ENCODE results near the gene NEURL1.
A peak's percentile ranks its signal among the peaks of the same experiment; 100 is the strongest.

Gene NEURL1

DNA sequence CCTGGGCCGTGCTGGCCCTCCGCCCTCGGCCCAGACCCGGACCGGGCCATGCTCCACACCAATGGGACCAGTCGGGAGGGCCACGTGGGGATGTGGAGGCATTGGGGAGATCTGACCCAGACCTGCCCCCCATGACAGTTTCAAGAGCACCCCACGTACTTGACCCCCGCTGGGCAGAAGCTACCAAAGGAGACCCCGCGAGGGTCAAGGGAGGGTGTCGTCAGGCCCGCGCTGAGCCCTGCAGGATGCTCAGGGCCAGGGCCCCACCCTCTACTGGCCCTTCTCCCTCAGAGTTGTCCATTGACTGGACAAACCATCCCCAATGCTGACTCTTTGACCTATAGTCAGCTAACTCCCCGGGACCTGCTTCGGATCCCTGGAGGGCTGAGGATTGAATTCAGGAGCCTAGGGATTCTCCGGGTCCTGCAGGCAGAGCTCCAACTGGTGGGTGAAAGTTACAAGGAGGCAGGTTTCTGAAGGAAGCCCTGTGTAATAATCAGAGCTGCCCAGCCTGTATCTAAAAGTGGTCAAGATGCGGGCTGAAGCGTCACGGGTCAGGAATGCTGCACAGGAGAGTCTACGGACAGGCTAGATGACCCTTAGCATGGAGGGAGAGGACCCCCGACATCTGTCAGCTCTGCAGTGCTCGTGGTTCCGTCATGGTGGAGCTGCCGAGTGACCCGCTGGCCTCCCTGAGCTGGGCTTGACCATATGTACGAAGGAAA lies 40.8 kb upstream of the NEURL1 start:
- peaks cover 8% of the 10 kb centered on the region for H3K4me1 ChIP-seq (ENCODE audit: control insufficient read depth, insufficient read depth, low read length)
- no peak overlapping the region for H3K9ac ChIP-seq (ENCODE audit: low read depth, low read length)
- peak overlapping the region; percentile 39 for H3K4me3 ChIP-seq (ENCODE audit: low read depth, low read length)

DNA sequence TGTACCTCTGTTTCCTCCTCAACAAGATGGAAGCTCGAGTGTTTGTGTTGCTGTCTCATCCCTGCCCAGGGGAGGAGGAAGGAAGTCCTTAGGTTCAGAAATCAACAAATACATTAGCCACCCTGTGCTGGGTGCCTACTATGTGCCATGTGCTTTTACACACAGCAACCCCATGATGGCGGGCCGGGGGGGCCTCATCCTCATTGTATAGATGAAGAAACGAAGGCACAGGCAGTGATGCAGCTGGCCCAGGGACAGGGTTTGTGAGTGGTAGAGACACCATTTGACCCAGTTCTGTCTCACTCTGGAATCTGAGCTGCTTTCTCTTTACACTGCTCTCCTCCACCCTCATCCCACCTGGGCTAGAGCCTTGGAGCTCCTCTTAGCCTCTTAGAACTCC lies 39.5 kb upstream of the NEURL1 start:
- Histone ChIP-seq H3K4me1 (ENCODE audit: control insufficient read depth, insufficient read depth, low read length) (peaks cover 8% of the 10 kb centered on the region), H3K9me3 (ENCODE audit: control insufficient read depth, insufficient read depth, low read length) (no peaks in the 10 kb centered on the region), H3K9ac (ENCODE audit: low read depth, low read length) (no peak overlapping the region)

More for the DNA sequence above, 40.8 kb upstream of the NEURL1 start:
- Histone ChIP-seq H3K36me3 (ENCODE audit: control insufficient read depth, insufficient read depth, low read length) (no peaks in the 10 kb centered on the region), H3K9me3 (ENCODE audit: control insufficient read depth, insufficient read depth, low read length) (no peaks in the 10 kb centered on the region), H3K27me3 (ENCODE audit: control insufficient read depth, insufficient read depth, low read length) (no peaks in the 10 kb centered on the region)

DNA sequence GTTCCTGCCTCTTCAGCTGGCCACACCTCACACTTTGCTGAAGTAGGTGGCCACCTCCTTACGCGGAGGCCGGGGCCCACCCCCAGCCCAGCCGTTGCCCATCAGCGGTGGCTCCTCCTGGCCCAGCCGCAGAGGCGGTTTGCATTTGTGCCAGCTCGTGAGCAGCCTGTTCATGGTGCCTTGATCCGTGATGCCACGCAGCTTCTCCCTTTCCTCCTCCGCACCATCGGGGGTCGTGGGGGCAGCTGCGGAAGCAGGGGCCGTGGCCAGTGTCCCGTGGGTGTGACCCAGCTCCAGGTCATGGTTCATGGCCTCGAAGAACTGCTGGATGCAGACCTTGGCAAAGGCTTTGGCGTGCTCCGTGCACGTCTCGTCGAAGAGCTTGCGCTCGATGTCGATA lies 38.3 kb upstream of the NEURL1 start:
- Histone ChIP-seq H3K36me3 (ENCODE audit: control insufficient read depth, insufficient read depth, low read length) (no peaks in the 10 kb centered on the region), H3K4me1 (ENCODE audit: control insufficient read depth, insufficient read depth, low read length) (peaks cover 11% of the 10 kb centered on the region), H3K4me3 (ENCODE audit: low read depth, low read length) (no peak overlapping the region), H3K9ac (ENCODE audit: low read depth, low read length) (no peak overlapping the region), H3K9me3 (ENCODE audit: control insufficient read depth, insufficient read depth, low read length) (no peaks in the 10 kb centered on the region), H3K27me3 (ENCODE audit: control insufficient read depth, insufficient read depth, low read length) (no peaks in the 10 kb centered on the region)

More for the DNA sequence above, 39.5 kb upstream of the NEURL1 start:
- Histone ChIP-seq H3K27me3 (ENCODE audit: control insufficient read depth, insufficient read depth, low read length) (no peaks in the 10 kb centered on the region), H3K36me3 (ENCODE audit: control insufficient read depth, insufficient read depth, low read length) (no peaks in the 10 kb centered on the region), H3K4me3 (ENCODE audit: low read depth, low read length) (no peak overlapping the region)

DNA sequence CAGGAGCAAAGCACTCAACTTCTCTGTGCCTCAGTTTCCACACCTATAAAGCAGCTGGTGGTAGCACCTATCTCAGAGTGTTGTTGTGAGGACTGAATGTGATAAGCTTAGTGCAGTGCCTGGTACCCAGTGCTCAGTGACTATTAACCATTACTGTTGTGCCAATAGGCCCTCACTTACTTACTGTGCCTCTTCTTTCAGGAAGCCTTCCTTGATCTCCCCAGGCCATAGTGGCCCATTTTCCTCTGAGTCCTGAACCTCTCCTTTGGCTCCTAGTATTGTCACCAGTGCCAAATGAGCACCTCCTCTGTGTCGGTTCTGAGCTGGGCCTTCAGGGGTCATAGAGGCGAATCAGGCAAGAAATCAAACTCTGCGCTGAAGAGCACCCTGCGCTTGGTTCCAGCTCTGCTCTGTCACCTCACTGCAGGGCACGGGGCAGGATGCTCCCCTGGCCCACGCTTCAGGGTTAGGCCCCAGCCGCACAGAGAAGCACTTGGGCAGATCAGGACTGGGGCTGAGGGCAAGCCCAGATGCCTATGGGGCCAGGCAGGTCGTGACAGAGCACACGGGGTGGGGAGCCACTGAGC lies 37.3 kb upstream of the NEURL1 start:
- no peaks in the 10 kb centered on the region for H3K27me3 ChIP-seq (ENCODE audit: control insufficient read depth, insufficient read depth, low read length)
- H3K4me3 ChIP-seq (ENCODE audit: low read depth, low read length) = no peak overlapping the region
- H3K9me3 ChIP-seq (ENCODE audit: control insufficient read depth, insufficient read depth, low read length) = no peaks in the 10 kb centered on the region
- H3K9ac ChIP-seq (ENCODE audit: low read depth, low read length) = no peak overlapping the region
- no peaks in the 10 kb centered on the region for H3K36me3 ChIP-seq (ENCODE audit: control insufficient read depth, insufficient read depth, low read length)
- peaks cover 9% of the 10 kb centered on the region for H3K4me1 ChIP-seq (ENCODE audit: control insufficient read depth, insufficient read depth, low read length)

DNA sequence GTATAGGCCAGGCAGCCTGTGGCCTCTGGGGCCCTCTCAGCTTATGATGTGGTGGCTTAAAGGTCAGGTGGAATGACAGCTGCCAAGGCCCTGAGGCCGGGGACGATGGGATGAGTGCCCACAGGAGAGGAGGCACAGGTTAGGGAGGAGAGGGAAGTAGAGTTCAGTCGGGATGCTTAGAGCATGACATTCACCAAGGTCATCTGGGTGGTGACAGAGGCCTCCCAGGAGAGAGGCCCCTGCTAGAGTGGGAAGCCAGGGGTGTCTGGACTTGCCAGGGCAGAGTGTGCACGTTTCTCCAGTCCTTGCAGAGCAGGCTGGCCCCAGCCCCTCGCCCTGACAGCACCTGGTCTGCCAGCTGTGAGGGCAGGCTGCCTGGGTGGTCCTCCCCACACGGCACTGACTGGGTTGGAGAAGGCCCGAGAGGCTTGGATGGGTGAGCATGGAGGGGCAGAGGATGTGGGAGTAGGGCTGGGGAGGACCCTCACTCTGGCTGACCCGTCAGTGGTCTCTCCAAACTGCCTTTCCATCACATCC lies 36.3 kb upstream of the NEURL1 start:
- H3K9ac ChIP-seq (ENCODE audit: low read depth, low read length) = no peak overlapping the region
- no peaks in the 10 kb centered on the region for H3K27me3 ChIP-seq (ENCODE audit: control insufficient read depth, insufficient read depth, low read length)
- peaks cover 7% of the 10 kb centered on the region for H3K4me1 ChIP-seq (ENCODE audit: control insufficient read depth, insufficient read depth, low read length)
- H3K36me3 ChIP-seq (ENCODE audit: control insufficient read depth, insufficient read depth, low read length) = no peaks in the 10 kb centered on the region
- H3K9me3 ChIP-seq (ENCODE audit: control insufficient read depth, insufficient read depth, low read length) = no peaks in the 10 kb centered on the region
- H3K4me3 ChIP-seq (ENCODE audit: low read depth, low read length) = no peak overlapping the region

DNA sequence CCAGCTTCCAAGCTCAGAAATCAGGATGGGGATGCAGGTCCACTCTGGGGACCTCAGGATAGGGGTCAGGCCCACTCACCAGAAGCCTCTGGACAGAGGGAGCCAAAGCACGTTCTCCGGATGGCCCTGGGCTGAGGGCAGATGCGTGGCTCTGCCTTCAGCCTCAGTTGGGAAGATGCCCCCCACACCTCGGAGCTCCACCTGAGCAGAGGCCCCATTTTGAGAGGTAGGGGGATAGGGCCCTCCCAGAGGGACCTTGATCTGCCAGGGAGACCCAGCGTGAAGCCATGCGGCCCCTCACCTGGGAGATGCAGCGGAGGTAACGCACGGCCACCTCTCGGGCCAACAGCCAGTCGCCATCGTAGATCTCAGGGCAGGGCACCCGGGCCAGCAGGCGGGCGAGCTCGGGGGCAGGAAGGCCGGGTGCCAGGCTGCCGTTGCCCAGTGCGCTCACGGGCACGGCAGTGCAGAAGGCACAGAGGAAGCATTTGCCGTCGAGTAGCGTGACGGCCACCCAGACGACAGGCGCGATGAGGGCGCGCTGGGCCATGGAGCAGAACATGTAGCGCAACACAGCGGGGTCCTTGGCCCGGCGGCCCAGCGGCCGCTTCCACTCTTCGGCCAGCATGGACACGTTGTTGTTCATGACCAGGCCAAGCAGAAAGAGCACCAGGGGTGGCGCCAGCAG lies 35.5 kb upstream of the NEURL1 start:
- no peaks in the 10 kb centered on the region for H3K36me3 ChIP-seq (ENCODE audit: control insufficient read depth, insufficient read depth, low read length)
- peaks cover 3% of the 10 kb centered on the region for H3K4me1 ChIP-seq (ENCODE audit: control insufficient read depth, insufficient read depth, low read length)
- no peaks in the 10 kb centered on the region for H3K9me3 ChIP-seq (ENCODE audit: control insufficient read depth, insufficient read depth, low read length)
- H3K27me3 ChIP-seq (ENCODE audit: control insufficient read depth, insufficient read depth, low read length) = no peaks in the 10 kb centered on the region
- no peak overlapping the region for H3K9ac ChIP-seq (ENCODE audit: low read depth, low read length)
- no peak overlapping the region for H3K4me3 ChIP-seq (ENCODE audit: low read depth, low read length)

DNA sequence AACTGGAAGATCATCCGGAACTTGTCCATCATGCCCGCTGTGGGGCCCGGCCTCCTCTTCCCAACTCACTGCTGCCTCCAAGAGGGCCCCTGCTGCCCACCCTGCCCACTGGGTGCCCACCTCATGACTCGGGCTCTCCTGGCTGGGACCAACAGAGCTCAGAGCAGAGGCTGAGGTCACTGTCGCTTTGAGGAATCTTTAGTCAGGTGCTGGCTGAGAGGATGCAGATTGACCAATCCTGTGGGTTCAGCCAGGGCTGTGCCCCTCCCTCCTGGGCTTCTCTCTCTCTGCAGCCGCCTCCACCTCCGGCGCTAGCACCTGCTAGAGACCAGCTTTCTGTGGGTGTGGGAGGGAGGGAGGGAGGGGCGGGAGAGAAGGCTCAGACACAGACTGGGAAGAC lies 34.8 kb upstream of the NEURL1 start, which contains the start of gene CALHM1:
TSS of gene CALHM1 (minus strand) at position 181 of the 400 bp plus-strand sequence. CDS start at position 32, 149 bp downstream.
- peaks cover 3% of the 10 kb centered on the region for H3K4me1 ChIP-seq (ENCODE audit: control insufficient read depth, insufficient read depth, low read length)
- no peaks in the 10 kb centered on the region for H3K27me3 ChIP-seq (ENCODE audit: control insufficient read depth, insufficient read depth, low read length)
- no peak within 1 kb of the TSS for H3K4me3 ChIP-seq (ENCODE audit: low read depth, low read length)
- no peaks in the 10 kb centered on the region for H3K36me3 ChIP-seq (ENCODE audit: control insufficient read depth, insufficient read depth, low read length)
- no peak within 1 kb of the TSS for H3K9ac ChIP-seq (ENCODE audit: low read depth, low read length)
- no peaks in the 10 kb centered on the region for H3K9me3 ChIP-seq (ENCODE audit: control insufficient read depth, insufficient read depth, low read length)

DNA sequence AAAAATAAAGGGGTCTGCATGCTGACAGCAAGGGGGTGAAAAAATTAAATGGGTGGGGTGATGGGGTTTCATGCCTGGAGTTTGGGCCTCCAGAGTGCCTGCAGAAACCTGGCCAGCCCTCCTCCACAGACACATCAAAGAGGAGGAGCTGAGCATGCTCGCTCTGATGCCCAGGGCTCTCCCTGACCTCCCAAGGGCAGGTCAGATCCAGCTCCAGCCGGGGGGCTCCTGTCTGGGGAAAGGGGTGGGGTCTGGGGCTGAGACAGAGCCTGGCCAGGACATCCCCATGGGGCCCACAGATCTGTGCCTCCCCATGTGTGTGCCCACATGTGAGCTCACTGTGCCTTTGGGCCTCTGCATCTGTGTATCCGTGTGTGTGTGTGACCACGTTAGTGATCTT lies 33.9 kb upstream of the NEURL1 start:
- no peaks in the 10 kb centered on the region for H3K27me3 ChIP-seq (ENCODE audit: control insufficient read depth, insufficient read depth, low read length)
- H3K9ac ChIP-seq (ENCODE audit: low read depth, low read length) = no peak overlapping the region
- peaks cover 3% of the 10 kb centered on the region for H3K4me1 ChIP-seq (ENCODE audit: control insufficient read depth, insufficient read depth, low read length)
- no peak overlapping the region for H3K4me3 ChIP-seq (ENCODE audit: low read depth, low read length)
- no peaks in the 10 kb centered on the region for H3K36me3 ChIP-seq (ENCODE audit: control insufficient read depth, insufficient read depth, low read length)
- H3K9me3 ChIP-seq (ENCODE audit: control insufficient read depth, insufficient read depth, low read length) = no peaks in the 10 kb centered on the region

DNA sequence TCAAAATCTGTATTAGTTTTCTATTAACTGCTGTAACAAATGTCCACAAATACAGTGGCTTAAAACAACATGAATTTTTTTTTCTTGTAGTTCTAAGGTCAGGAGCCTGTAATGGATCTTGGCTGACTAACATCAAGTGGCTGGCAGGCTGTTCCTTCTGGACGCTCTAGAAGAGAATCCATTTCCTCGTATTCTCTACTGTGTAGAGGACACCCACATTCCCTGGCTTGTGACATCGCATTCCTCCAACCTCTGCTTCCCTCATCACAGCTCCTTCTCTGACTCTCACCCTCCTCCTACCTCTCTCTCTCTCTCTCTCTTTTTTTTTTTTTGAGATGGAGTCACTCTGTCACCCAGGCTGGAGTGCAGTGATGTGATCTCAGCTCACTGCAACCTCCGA lies 30.0 kb upstream of the NEURL1 start:
- Histone ChIP-seq H3K4me3 (ENCODE audit: low read depth, low read length) (no peak overlapping the region), H3K36me3 (ENCODE audit: control insufficient read depth, insufficient read depth, low read length) (no peaks in the 10 kb centered on the region), H3K27me3 (ENCODE audit: control insufficient read depth, insufficient read depth, low read length) (no peaks in the 10 kb centered on the region), H3K9ac (ENCODE audit: low read depth, low read length) (no peak overlapping the region), H3K9me3 (ENCODE audit: control insufficient read depth, insufficient read depth, low read length) (no peaks in the 10 kb centered on the region), H3K4me1 (ENCODE audit: control insufficient read depth, insufficient read depth, low read length) (peaks cover 3% of the 10 kb centered on the region)

DNA sequence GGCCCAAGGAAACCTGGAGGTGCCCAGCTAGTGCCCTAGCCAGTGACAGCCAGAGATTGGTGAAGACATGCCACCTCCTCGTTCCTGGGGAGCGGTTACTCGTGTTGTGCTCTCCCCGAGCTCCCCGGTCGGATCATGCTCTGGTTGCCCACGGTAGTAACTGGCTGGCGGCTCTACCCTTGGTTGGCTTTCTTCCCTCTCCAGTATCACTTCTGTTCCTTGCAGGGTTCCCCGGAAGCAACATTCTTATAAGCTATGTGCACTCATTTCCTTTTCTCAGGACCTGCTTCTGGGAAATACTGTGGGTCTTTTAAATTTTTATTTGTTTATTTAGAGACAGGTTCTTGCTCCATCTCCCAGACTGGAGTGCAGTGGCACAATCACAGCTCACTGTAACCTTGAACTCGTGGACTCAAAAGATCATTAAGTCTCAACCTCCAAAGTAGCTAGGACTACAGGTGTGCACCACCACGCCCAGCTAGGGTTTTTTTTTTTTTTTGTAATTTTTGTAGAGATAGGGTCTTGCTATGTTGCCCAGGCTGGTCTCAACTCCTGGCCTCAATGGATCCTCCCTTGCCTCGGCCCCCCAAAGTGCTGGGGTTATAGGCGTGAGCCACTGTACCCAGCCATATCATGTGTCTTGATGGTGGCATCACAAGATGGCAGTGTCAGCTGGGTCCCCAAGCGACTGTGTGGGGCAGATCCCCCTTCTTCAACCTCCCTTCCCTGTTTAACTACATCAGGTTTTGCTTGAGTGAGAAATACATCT lies 27.9 kb upstream of the NEURL1 start:
- Histone ChIP-seq H3K9me3 (ENCODE audit: control insufficient read depth, insufficient read depth, low read length) (no peaks in the 10 kb centered on the region), H3K27me3 (ENCODE audit: control insufficient read depth, insufficient read depth, low read length) (no peaks in the 10 kb centered on the region), H3K9ac (ENCODE audit: low read depth, low read length) (no peak overlapping the region), H3K4me1 (ENCODE audit: control insufficient read depth, insufficient read depth, low read length) (no peaks in the 10 kb centered on the region), H3K36me3 (ENCODE audit: control insufficient read depth, insufficient read depth, low read length) (no peaks in the 10 kb centered on the region), H3K4me3 (ENCODE audit: low read depth, low read length) (no peak overlapping the region)

DNA sequence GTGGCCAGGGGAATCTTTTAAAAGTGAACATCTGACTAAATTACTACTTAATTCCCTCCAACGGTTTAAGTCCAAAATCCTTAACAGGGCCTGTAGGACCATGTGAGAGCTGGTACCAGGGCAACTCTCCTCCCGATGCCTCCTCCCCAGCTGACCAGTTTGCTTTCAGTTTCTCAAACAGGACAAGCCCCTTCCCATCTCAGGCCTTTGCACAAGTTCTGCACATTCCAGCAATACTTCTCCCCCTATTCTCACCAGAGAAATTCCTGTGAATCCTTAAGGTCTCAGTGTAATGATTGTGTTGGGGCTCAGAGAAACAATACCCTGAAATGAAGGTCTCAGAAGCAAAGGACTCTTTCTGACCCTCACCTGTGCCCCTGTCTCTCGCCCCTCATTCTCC lies 26.8 kb upstream of the NEURL1 start:
- no peaks in the 10 kb centered on the region for H3K9me3 ChIP-seq (ENCODE audit: control insufficient read depth, insufficient read depth, low read length)
- H3K9ac ChIP-seq (ENCODE audit: low read depth, low read length) = no peak overlapping the region
- H3K27me3 ChIP-seq (ENCODE audit: control insufficient read depth, insufficient read depth, low read length) = no peaks in the 10 kb centered on the region
- no peaks in the 10 kb centered on the region for H3K36me3 ChIP-seq (ENCODE audit: control insufficient read depth, insufficient read depth, low read length)
- H3K4me3 ChIP-seq (ENCODE audit: low read depth, low read length) = no peak overlapping the region
- H3K4me1 ChIP-seq (ENCODE audit: control insufficient read depth, insufficient read depth, low read length) = peaks cover 3% of the 10 kb centered on the region
